Measurements from ENCODE around the gene GPR65.

Gene GPR65

GRCh38 chr14:88005050-88005481 lies at the start of gene GPR65:
Gene GPR65 (plus strand): TSS chr14:88005135. CDS start chr14:88010848, 5,713 bp downstream.
- TF ChIP-seq CTCF (IDR thresholded peaks at IDR 0.05; ENCODE audit: borderline replicate concordance, extremely low read depth, low read length, poor library complexity, severe bottlenecking) (no peak), EZH2 (IDR thresholded peaks at IDR 0.05; ENCODE audit: borderline replicate concordance, low read depth, low read length, severe bottlenecking) (no peak)
- peak within 1 kb of the TSS; percentile 5 to 57; a peak in 3 of 4 replicates for H3K4me3 ChIP-seq (ENCODE audit: low read depth in 1 of 2, low read length in 2 of 2)
- DNase-seq: peak; percentile 61
- H3K9ac ChIP-seq (ENCODE audit: low read depth, low read length): peak within 1 kb of the TSS; percentile 50
- peak within 1 kb of the TSS; percentile 79 for H3K4me2 ChIP-seq (ENCODE audit: insufficient read depth, low read length)
- peak; percentile 63 for ATAC-seq (ENCODE audit: insufficient read depth, low read depth)
- no peak within 1 kb of the TSS for H2AFZ ChIP-seq (ENCODE audit: low read depth, low read length)
- no peaks in the 10 kb centered on the region for H3K9me3 ChIP-seq (ENCODE audit: insufficient read depth, low read length, severe bottlenecking)
- H3K27ac ChIP-seq (ENCODE audit: low read length): peak within 1 kb of the TSS; percentile 81
- no peaks in the 10 kb centered on the region for H3K36me3 ChIP-seq (ENCODE audit: insufficient read depth, low read length)
- H4K20me1 ChIP-seq (ENCODE audit: insufficient read depth, low read length): no peaks in the 10 kb centered on the region
- H3K79me2 ChIP-seq (ENCODE audit: insufficient read depth, low read length): peaks cover 24% of the 10 kb centered on the region
- H3K4me1 ChIP-seq (ENCODE audit: insufficient read depth, low read length): peaks cover 64% of the 10 kb centered on the region
- no peaks in the 10 kb centered on the region for H3K27me3 ChIP-seq (ENCODE audit: insufficient read depth, low read length, poor library complexity)

- Histone ChIP-seq H3K9ac (ENCODE audit: low read depth, low read length) (no peak overlapping the region), H3K36me3 (ENCODE audit: insufficient read depth, low read length) (no peaks in the 10 kb centered on the region), H3K9me3 (ENCODE audit: insufficient read depth, low read length, severe bottlenecking) (no peaks in the 10 kb centered on the region), H3K4me1 (ENCODE audit: insufficient read depth, low read length) (peaks cover 37% of the 10 kb centered on the region), H3K4me2 (ENCODE audit: insufficient read depth, low read length) (no peak overlapping the region), H3K27me3 (ENCODE audit: insufficient read depth, low read length, poor library complexity) (no peaks in the 10 kb centered on the region), H4K20me1 (ENCODE audit: insufficient read depth, low read length) (no peaks in the 10 kb centered on the region), H3K27ac (ENCODE audit: low read length) (no peak overlapping the region), H3K4me3 (ENCODE audit: low read depth in 1 of 2, low read length in 2 of 2) (no peak overlapping the region), H3K79me2 (ENCODE audit: insufficient read depth, low read length) (no peaks in the 10 kb centered on the region), H2AFZ (ENCODE audit: low read depth, low read length) (no peak overlapping the region)
- DNase-seq (no peak), ATAC-seq (ENCODE audit: insufficient read depth, low read depth) (no peak)
- TF ChIP-seq CTCF (IDR thresholded peaks at IDR 0.05; ENCODE audit: borderline replicate concordance, extremely low read depth, low read length, poor library complexity, severe bottlenecking) (no peak), EZH2 (IDR thresholded peaks at IDR 0.05; ENCODE audit: borderline replicate concordance, low read depth, low read length, severe bottlenecking) (no peak)
Observed at GRCh38 chr14:87955501-87955900, 49.4 kb upstream of the GPR65 start.

- H3K4me2 ChIP-seq (ENCODE audit: insufficient read depth, low read length): no peak overlapping the region
- no peaks in the 10 kb centered on the region for H3K27me3 ChIP-seq (ENCODE audit: insufficient read depth, low read length, poor library complexity)
- H3K79me2 ChIP-seq (ENCODE audit: insufficient read depth, low read length): no peaks in the 10 kb centered on the region
- peaks cover 6% of the 10 kb centered on the region; the same call in 1 of the 2 replicates for H3K4me1 ChIP-seq (ENCODE audit: insufficient read depth, low read length)
- H3K27ac ChIP-seq (ENCODE audit: low read length): no peak overlapping the region
- TF ChIP-seq EZH2 (IDR thresholded peaks at IDR 0.05; ENCODE audit: borderline replicate concordance, low read depth, low read length, severe bottlenecking) (no peak), CTCF (IDR thresholded peaks at IDR 0.05; ENCODE audit: borderline replicate concordance, extremely low read depth, low read length, poor library complexity, severe bottlenecking) (no peak)
- H4K20me1 ChIP-seq (ENCODE audit: insufficient read depth, low read length): no peaks in the 10 kb centered on the region
- DNase-seq (no peak), ATAC-seq (ENCODE audit: insufficient read depth, low read depth) (no peak)
- H2AFZ ChIP-seq (ENCODE audit: low read depth, low read length): no peak overlapping the region
- no peaks in the 10 kb centered on the region for H3K9me3 ChIP-seq (ENCODE audit: insufficient read depth, low read length, severe bottlenecking)
- no peak overlapping the region for H3K9ac ChIP-seq (ENCODE audit: low read depth, low read length)
- H3K4me3 ChIP-seq (ENCODE audit: low read depth in 1 of 2, low read length in 2 of 2): no peak overlapping the region
- H3K36me3 ChIP-seq (ENCODE audit: insufficient read depth, low read length): no peaks in the 10 kb centered on the region
Observed at GRCh38 chr14:87960013-87960787, 44.7 kb upstream of the GPR65 start.

All from DND-41 (cell line).